ENCODE measurements around the gene GNE. TPM values are rescaled to one million over a fixed set of nuclear protein-coding genes. Genes with fewer than 3 reads are reported as not detected.

The GNE gene
- total RNA-seq, 1 experiment from 2014 or later, result 4.6 TPM

GRCh38 chr9:36194326-36195000 lies 63.8 kb downstream of the GNE start:
- ATAC-seq, result no peak
- DNase-seq (ENCODE audit: low spot score), result no peak
- H3K27ac Mint-ChIP-seq, result peak overlapping the region; percentile 77
- ChIA-PET POLR2A (no interaction called here), CTCF (interaction anchor here (1.7 kb wide), 1 partner anchor 11 kb away, joined by 4 read pairs; no protein-coding TSS in a partner anchor)
- H3K4me3 Mint-ChIP-seq, result peak overlapping the region; percentile 15; the same call in 1 of the 2 replicates
- peaks cover 30% of the 10 kb centered on the region for H3K36me3 Mint-ChIP-seq
- peaks cover 34% of the 10 kb centered on the region for H3K4me1 Mint-ChIP-seq
- TF ChIP-seq NFE2L1 (CRISPR knock-in tag; IDR thresholded peaks at IDR 0.05) (no peak), E2F4 (CRISPR knock-in tag; IDR thresholded peaks at IDR 0.05; ENCODE audit: borderline replicate concordance, low read depth) (no peak), OVOL2 (CRISPR knock-in tag; IDR thresholded peaks at IDR 0.05; ENCODE audit: borderline replicate concordance) (no peak), ZNF416 (CRISPR knock-in tag; IDR thresholded peaks at IDR 0.05) (no peak), TEAD4 (CRISPR knock-in tag; IDR thresholded peaks at IDR 0.05) (no peak), NR1H2 (CRISPR knock-in tag; IDR thresholded peaks at IDR 0.05) (no peak), CBFB (CRISPR knock-in tag; IDR thresholded peaks at IDR 0.05; ENCODE audit: low read depth) (no peak), MYBL2 (CRISPR knock-in tag; IDR thresholded peaks at IDR 0.05) (no peak), NR2C2 (CRISPR knock-in tag; IDR thresholded peaks at IDR 0.05) (no peak), CTCF (IDR thresholded peaks at IDR 0.05) (no peak), MXD4 (CRISPR knock-in tag; IDR thresholded peaks at IDR 0.05; ENCODE audit: borderline replicate concordance) (no peak)
- TF ChIP-seq, protein P1, sequence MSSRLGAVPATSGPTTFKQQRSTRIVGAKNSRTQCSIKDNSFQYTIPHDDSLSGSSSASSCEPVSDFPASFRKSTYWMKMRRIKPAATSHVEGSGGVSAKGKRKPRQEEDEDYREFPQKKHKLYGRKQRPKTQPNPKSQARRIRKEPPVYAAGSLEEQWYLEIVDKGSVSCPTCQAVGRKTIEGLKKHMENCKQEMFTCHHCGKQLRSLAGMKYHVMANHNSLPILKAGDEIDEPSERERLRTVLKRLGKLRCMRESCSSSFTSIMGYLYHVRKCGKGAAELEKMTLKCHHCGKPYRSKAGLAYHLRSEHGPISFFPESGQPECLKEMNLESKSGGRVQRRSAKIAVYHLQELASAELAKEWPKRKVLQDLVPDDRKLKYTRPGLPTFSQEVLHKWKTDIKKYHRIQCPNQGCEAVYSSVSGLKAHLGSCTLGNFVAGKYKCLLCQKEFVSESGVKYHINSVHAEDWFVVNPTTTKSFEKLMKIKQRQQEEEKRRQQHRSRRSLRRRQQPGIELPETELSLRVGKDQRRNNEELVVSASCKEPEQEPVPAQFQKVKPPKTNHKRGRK (CRISPR knock-in tag; IDR thresholded peaks at IDR 0.05; ENCODE audit: borderline replicate concordance), result no peak
- TF ChIP-seq, protein P2, sequence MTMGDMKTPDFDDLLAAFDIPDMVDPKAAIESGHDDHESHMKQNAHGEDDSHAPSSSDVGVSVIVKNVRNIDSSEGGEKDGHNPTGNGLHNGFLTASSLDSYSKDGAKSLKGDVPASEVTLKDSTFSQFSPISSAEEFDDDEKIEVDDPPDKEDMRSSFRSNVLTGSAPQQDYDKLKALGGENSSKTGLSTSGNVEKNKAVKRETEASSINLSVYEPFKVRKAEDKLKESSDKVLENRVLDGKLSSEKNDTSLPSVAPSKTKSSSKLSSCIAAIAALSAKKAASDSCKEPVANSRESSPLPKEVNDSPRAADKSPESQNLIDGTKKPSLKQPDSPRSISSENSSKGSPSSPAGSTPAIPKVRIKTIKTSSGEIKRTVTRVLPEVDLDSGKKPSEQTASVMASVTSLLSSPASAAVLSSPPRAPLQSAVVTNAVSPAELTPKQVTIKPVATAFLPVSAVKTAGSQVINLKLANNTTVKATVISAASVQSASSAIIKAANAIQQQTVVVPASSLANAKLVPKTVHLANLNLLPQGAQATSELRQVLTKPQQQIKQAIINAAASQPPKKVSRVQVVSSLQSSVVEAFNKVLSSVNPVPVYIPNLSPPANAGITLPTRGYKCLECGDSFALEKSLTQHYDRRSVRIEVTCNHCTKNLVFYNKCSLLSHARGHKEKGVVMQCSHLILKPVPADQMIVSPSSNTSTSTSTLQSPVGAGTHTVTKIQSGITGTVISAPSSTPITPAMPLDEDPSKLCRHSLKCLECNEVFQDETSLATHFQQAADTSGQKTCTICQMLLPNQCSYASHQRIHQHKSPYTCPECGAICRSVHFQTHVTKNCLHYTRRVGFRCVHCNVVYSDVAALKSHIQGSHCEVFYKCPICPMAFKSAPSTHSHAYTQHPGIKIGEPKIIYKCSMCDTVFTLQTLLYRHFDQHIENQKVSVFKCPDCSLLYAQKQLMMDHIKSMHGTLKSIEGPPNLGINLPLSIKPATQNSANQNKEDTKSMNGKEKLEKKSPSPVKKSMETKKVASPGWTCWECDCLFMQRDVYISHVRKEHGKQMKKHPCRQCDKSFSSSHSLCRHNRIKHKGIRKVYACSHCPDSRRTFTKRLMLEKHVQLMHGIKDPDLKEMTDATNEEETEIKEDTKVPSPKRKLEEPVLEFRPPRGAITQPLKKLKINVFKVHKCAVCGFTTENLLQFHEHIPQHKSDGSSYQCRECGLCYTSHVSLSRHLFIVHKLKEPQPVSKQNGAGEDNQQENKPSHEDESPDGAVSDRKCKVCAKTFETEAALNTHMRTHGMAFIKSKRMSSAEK (CRISPR knock-in tag; IDR thresholded peaks at IDR 0.05; ENCODE audit: borderline replicate concordance), result no peak
- TF ChIP-seq, protein P3, sequence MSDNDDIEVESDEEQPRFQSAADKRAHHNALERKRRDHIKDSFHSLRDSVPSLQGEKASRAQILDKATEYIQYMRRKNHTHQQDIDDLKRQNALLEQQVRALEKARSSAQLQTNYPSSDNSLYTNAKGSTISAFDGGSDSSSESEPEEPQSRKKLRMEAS (CRISPR knock-in tag; IDR thresholded peaks at IDR 0.05), result no peak
- no peaks in the 10 kb centered on the region for H3K27me3 Mint-ChIP-seq (ENCODE audit: low read depth)
- H3K9me3 Mint-ChIP-seq, result no peaks in the 10 kb centered on the region

GRCh38 chr9:36193023-36193422 lies 65.2 kb downstream of the GNE start:
- H3K4me3 Mint-ChIP-seq, result peak overlapping the region; percentile 97
- ATAC-seq, result no peak
- DNase-seq (ENCODE audit: low spot score), result no peak
- no peak for TF ChIP-seq HMGXB4 (CRISPR knock-in tag; IDR thresholded peaks at IDR 0.05)
- TF ChIP-seq CBFB (CRISPR knock-in tag; IDR thresholded peaks at IDR 0.05; ENCODE audit: low read depth), result no peak
- no peak for TF ChIP-seq ZNF232 (CRISPR knock-in tag; IDR thresholded peaks at IDR 0.05)
- no peak for TF ChIP-seq ZSCAN18 (CRISPR knock-in tag; IDR thresholded peaks at IDR 0.05)
- no peak for TF ChIP-seq ERG (CRISPR knock-in tag; IDR thresholded peaks at IDR 0.05)
- ChIA-PET CTCF (interaction anchor here (0.8 to 1.7 kb wide), 2 partner anchors 12 to 27 kb away, joined by 3 to 4 read pairs; no protein-coding TSS in a partner anchor), POLR2A (no interaction called here)
- peaks cover 34% of the 10 kb centered on the region for H3K4me1 Mint-ChIP-seq
- no peaks in the 10 kb centered on the region for H3K9me3 Mint-ChIP-seq
- H3K36me3 Mint-ChIP-seq, result peaks cover 24% of the 10 kb centered on the region
- H3K27me3 Mint-ChIP-seq (ENCODE audit: low read depth), result peaks cover 10% of the 10 kb centered on the region
- peak overlapping the region; percentile 30; the same call in 1 of the 2 replicates for H3K27ac Mint-ChIP-seq
